GM12878 (cell line): ENCODE measurements around the gene BICD1. TPM values are rescaled to one million over a fixed set of nuclear protein-coding genes. Genes with fewer than 3 reads are reported as not detected.

ENCODE experiments used
- ATAC-seq: fragments of 200-7000 bp; cut with Tn5 transposase; 3 replicates; pipeline ENCODE4 v1.9.1; 2020; ENCODE audit warnings: mild to moderate bottlenecking, moderate library complexity
- BruUV-seq: library from RNA; stranded (reverse); fragments of 400-500 nt; replicated peaks from 2 replicates; lab custom pipeline; 2021; lab: Mats Ljungman, UMichigan
- CTCF ChIA-PET: fragments of 300-600 bp; sonication (Branson Sonifier 250); formaldehyde crosslinking; extraction: SDS; loops from one replicate; lab custom pipeline; 2021; ENCODE audit warnings: inconsistent platforms; lab: Yijun Ruan, JAX
- POLR2A ChIA-PET: fragments of 350-600 bp; formaldehyde crosslinking; extraction: SDS; loops from one replicate; lab custom pipeline; 2021; ENCODE audit warnings: inconsistent platforms; lab: Charles Lee
- RAD21 ChIA-PET: fragments of 300-600 bp; sonication (Branson Sonifier 250); formaldehyde crosslinking; loops from one replicate; lab custom pipeline; 2023; ENCODE audit warnings: antibody characterized with exemption; ENCODE audit not compliant: unreplicated experiment; lab: Charles Lee
- SMC1A ChIA-PET: fragments of 300-600 bp; sonication (Branson Sonifier 250); formaldehyde crosslinking; loops from one replicate; lab custom pipeline; 2023; ENCODE audit not compliant: unreplicated experiment, uncharacterized antibody; lab: Charles Lee
- DNase-seq: peaks from one replicate; pipeline ENCODE4 v3.0.0-alpha.2; 2011; ENCODE audit warnings: low read depth, low spot score
- FAIRE-seq: peaks from 3 replicates; lab custom pipeline; 2011; peaks lifted over from hg19 to GRCh38; lab: Jason Lieb, UNC
- H2AFZ ChIP-seq: 2 replicates; pipeline ENCODE4 v1.6.0; 2011; ENCODE audit warnings: low read depth, low read length, control low read depth; ENCODE audit not compliant: control insufficient read depth
- H3K27ac ChIP-seq: 2 replicates; pipeline ENCODE4 v1.5.1; 2011; ENCODE audit warnings: control low read depth; ENCODE audit not compliant: control insufficient read depth, insufficient read depth
- H3K27me3 ChIP-seq, 2 experiments: replicated peaks in 1 of 2; 2 replicates each; pipeline versions ENCODE4 v1.6.0 to v1.6.1; 2011; ENCODE audit warnings: low read length in 1 of 2; ENCODE audit not compliant: control insufficient read depth in 2 of 2, insufficient read depth in 2 of 2
- H3K36me3 ChIP-seq, 2 experiments: 2 replicates each; pipeline ENCODE4 v1.5.1; 2011; ENCODE audit warnings: low read length in 1 of 2; ENCODE audit not compliant: control insufficient read depth in 2 of 2, insufficient read depth in 2 of 2
- H3K4me1 ChIP-seq: 2 replicates; pipeline ENCODE4 v1.6.1; 2011; ENCODE audit warnings: mild to moderate bottlenecking, low read length, moderate library complexity, mixed read lengths; ENCODE audit not compliant: control insufficient read depth, insufficient read depth
- H3K4me2 ChIP-seq: 2 replicates; pipeline ENCODE4 v1.6.0; 2011; ENCODE audit warnings: control low read depth; ENCODE audit not compliant: control insufficient read depth, insufficient read depth
- H3K4me3 ChIP-seq: fragments of 200-600 bp; sonication (generic); 2 replicates; pipeline ENCODE4 v1.5.1; 2016
- H3K79me2 ChIP-seq: 2 replicates; pipeline ENCODE4 v1.6.0; 2011; ENCODE audit warnings: low read length; ENCODE audit not compliant: control insufficient read depth, insufficient read depth
- H3K9ac ChIP-seq: 2 replicates; pipeline ENCODE4 v1.8.0; 2011; ENCODE audit warnings: low read length, control low read depth, mixed read lengths; ENCODE audit not compliant: control insufficient read depth, insufficient read depth
- H3K9me3 ChIP-seq: replicated peaks from 3 replicates; pipeline ENCODE4 v1.5.1; 2011; ENCODE audit warnings: mild to moderate bottlenecking, low read length; ENCODE audit not compliant: control insufficient read depth, insufficient read depth
- H4K20me1 ChIP-seq: 2 replicates; pipeline ENCODE4 v1.6.0; 2011; ENCODE audit not compliant: control insufficient read depth, insufficient read depth
- BMI1 ChIP-seq: fragments of 450-650 bp; IDR thresholded peaks from 2 replicates; pipeline ENCODE4 v1.6.1; 2016; ENCODE audit warnings: mild to moderate bottlenecking, moderate library complexity, borderline replicate concordance
- CEBPZ ChIP-seq: fragments of 150-350 bp; IDR thresholded peaks from 2 replicates; pipeline ENCODE4 v1.6.1; 2016; ENCODE audit warnings: low read depth, low read length
- WRNIP1 ChIP-seq: IDR thresholded peaks from 2 replicates; pipeline ENCODE4 v1.6.1; 2011; ENCODE audit warnings: low read depth, low read length, improper control_type of control experiment, borderline replicate concordance
- ZNF217 ChIP-seq: fragments of 450-650 bp; IDR thresholded peaks from 2 replicates; pipeline ENCODE4 v1.6.1; 2017; ENCODE audit warnings: antibody characterized with exemption, mild to moderate bottlenecking
- ZNF274 ChIP-seq: IDR thresholded peaks from one replicate; pipeline ENCODE4 v1.8.0; 2011; ENCODE audit not compliant: insufficient read length, insufficient read depth
- WGBS: methylation state at CpG from one replicate; pipeline ENCODE4 v1.1.6; 2016; ENCODE audit warnings: low lambda C conversion rate; ENCODE audit not compliant: insufficient replicate concordance, insufficient coverage; ENCODE audit errors: missing lambda C conversion rate; 5-methylcytosine and 5-hydroxymethylcytosine counted together
- in situ Hi-C: fragments of 300-500 bp; cut with MboI; formaldehyde crosslinking; loops from 9 replicates; pipeline ENCODE4 v1.14.3; 2018; ENCODE audit warnings: mixed read lengths
- intact Hi-C: fragments of 100-400 bp; cut with micrococcal nuclease; formaldehyde crosslinking; loops from one replicate; pipeline ENCODE4 v1.14.2; 2022; ENCODE audit not compliant: unreplicated experiment
- polyA plus RNA-seq, 11 experiments: library from polyadenylated mRNA; depleted of rRNA in 4 of 11; unstranded in 6 of 11; stranded (reverse) in 5 of 11; fragments of >200 nt; fragmentation: Nextera tagmentation in 4 of 11; fragmentation: Illumina TruSeq in 1 of 11; extraction: Ambion mirVana in 4 of 11; extraction: Trizol in 1 of 11; gene quantifications; 1 replicate in 1 of 11; 2 replicates in 10 of 11; pipeline versions ENCODE4 v1.2.1 to v1.2.3, GENCODE V29; 2011 to 2016; ENCODE audit warnings: inconsistent platforms in 2 of 11, missing spikeins in 2 of 11, low read depth in 1 of 11
- total RNA-seq, 4 experiments: library from RNA; depleted of rRNA in 3 of 4; stranded (reverse); fragments of >200 nt in 3 of 4; fragmentation: Illumina TruSeq in 1 of 4; extraction: Trizol in 1 of 4; gene quantifications; 2 replicates each; pipeline versions ENCODE4 v1.2.1 to v1.2.3, GENCODE V29; 2013 to 2021

The BICD1 gene
- total and polyA plus RNA-seq, 10 of the 15 experiments (the other 5 are each of a cell fraction or from before 2014, with no cell fraction given), result 4.7 to 32.5 (median 14.4) TPM

GRCh38 chr12:32292151-32292550 lies 185.5 kb downstream of the BICD1 start:
- BruUV-seq, result no TSS peak
- ATAC-seq (no peak), FAIRE-seq (no peak), DNase-seq (no peak)
- no peak overlapping the region for H3K27ac ChIP-seq
- no peaks in the 10 kb centered on the region for H3K36me3 ChIP-seq
- POLR2A ChIA-PET, result no interaction called here
- TF ChIP-seq CEBPZ (no peak), WRNIP1 (no peak), BMI1 (no peak), ZNF217 (no peak), ZNF274 (no peak)
- no peaks in the 10 kb centered on the region for H3K79me2 ChIP-seq
- no peak overlapping the region for H3K9ac ChIP-seq
- in situ Hi-C loops (no loop called here), intact Hi-C loops (no loop called here)
- WGBS, result 97% methylated on average over 4 of the region's 4 CpGs
- no peaks in the 10 kb centered on the region for H3K4me1 ChIP-seq
- no peaks in the 10 kb centered on the region for H3K27me3 ChIP-seq
- no peak overlapping the region for H2AFZ ChIP-seq
- CTCF ChIA-PET, result interaction anchor here (0.9 to 1.5 kb wide), 3 partner anchors 9 to 889 kb away, joined by 3 read pairs; no protein-coding TSS in a partner anchor
- no peaks in the 10 kb centered on the region for H4K20me1 ChIP-seq
- SMC1A ChIA-PET, result interaction anchor here (1.4 kb wide), 1 partner anchor 186 kb away, joined by 3 read pairs; the partner anchor contains the start of gene BICD1
- H3K4me3 ChIP-seq, result no peak overlapping the region
- RAD21 ChIA-PET, result no interaction called here
- H3K9me3 ChIP-seq, result no peaks in the 10 kb centered on the region; the same call in 2 of the 3 replicates
- no peak overlapping the region for H3K4me2 ChIP-seq
